D721Med (cell line): ENCODE measurements around the gene ACACA.

Experiments
- DNase-seq: peaks from one replicate; pipeline ENCODE4 v3.0.0; 2011; ENCODE audit warnings: low spot score; ENCODE audit not compliant: insufficient read length
- FAIRE-seq: peaks from 2 replicates; lab custom pipeline; 2011; peaks lifted over from hg19 to GRCh38; lab: Jason Lieb, UNC
- CTCF ChIP-seq: IDR thresholded peaks from 2 replicates; pipeline ENCODE4 v1.5.1; 2012; ENCODE audit warnings: mild to moderate bottlenecking, control low read depth; ENCODE audit not compliant: insufficient read depth; ENCODE audit errors: missing control alignments

The ACACA gene

GRCh38 chr17:37170881-37171425, 235.7 kb downstream of the ACACA start:
- no peak for DNase-seq
- no peak for FAIRE-seq
- TF ChIP-seq CTCF, result no peak

- FAIRE-seq (no peak), DNase-seq (no peak)
- no peak for TF ChIP-seq CTCF
Observed at GRCh38 chr17:37168731-37169353, 237.8 kb downstream of the ACACA start.

- no peak for TF ChIP-seq CTCF
- DNase-seq (no peak), FAIRE-seq (no peak)
Observed at GRCh38 chr17:37167756-37168155, 238.9 kb downstream of the ACACA start.

GRCh38 chr17:37164057-37164456, 242.6 kb downstream of the ACACA start:
- FAIRE-seq (no peak), DNase-seq (no peak)
- no peak for TF ChIP-seq CTCF

GRCh38 chr17:37162800-37163199, 243.8 kb downstream of the ACACA start:
- DNase-seq (no peak), FAIRE-seq (no peak)
- no peak for TF ChIP-seq CTCF

GRCh38 chr17:37160944-37161343, 245.7 kb downstream of the ACACA start:
- DNase-seq (no peak), FAIRE-seq (no peak)
- no peak for TF ChIP-seq CTCF

- TF ChIP-seq CTCF, result no peak
Observed at GRCh38 chr17:37158290-37158689, 248.3 kb downstream of the ACACA start.

More at GRCh38 chr17:37158290-37158689, 248.3 kb downstream of the ACACA start:
- DNase-seq, result no peak
- no peak for FAIRE-seq
